HL-60/S4 (cell line): ENCODE measurements around the gene SEZ6L.

Experiments used
- in situ Hi-C: fragments of 300-500 bp; cut with MboI; formaldehyde crosslinking; loops from 2 replicates; pipeline ENCODE4 v1.14.3; 2022; ENCODE audit warnings: low sequenced_read_pairs

Gene SEZ6L

DNA sequence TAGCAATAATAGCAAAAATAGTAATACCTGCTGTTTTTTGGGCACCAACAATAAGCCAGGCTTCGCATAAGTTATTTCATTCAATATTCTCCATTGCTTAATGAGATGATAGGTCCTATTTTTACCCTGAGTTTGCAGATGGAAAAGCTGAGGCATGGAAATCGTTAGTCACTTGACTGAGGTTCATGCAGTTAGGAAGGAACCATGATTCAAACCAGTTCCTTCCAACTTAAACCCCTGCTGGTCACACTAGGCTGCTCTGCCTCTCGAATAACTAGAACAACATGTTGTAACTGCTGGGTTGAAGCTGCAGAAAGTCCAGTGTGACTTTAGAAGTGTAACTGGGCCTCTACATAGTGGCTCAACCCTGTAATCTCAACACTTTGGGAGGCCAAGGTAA lies 69.3 kb downstream of the SEZ6L start:
- in situ Hi-C loops: no loop called here

DNA sequence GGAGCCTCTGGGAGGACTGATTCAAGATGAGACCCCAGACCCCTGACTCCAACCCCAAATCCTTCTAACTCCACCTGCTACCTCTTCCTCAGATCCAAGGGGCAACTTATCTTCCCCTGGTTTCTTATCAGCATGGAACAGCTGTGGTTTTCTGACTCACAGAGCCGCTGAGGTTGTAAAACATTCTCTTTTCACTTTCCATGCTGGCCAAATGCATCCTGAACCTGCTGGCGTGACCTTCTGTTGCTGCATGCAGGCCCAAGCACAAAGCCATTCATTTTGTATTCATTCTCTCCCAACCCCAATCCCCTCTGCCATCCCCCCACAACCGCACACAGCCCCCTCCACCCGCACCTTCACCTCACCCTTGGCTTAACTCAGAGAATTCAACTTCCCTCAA lies 70.3 kb downstream of the SEZ6L start:
- in situ Hi-C loops: no loop called here

DNA sequence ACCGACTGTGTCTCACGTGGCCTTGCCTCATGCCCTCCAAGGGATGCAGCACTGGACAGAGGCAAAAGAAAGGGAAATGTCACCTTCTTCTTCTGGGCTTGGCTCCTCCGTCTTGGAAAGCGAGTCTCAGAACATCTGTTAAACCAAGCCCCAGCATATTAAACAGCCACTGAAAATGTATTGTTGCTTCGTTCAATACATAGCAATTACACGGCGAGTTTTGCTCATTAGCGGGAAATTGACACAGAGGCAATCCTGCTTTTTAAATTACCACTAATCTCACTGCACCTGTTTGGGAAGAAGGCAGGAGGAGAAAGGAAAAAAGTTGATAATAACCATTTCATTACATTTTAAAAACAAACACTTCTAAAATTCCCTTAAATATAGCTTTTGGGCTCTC lies 72.1 kb downstream of the SEZ6L start:
- in situ Hi-C loops: no loop called here

DNA sequence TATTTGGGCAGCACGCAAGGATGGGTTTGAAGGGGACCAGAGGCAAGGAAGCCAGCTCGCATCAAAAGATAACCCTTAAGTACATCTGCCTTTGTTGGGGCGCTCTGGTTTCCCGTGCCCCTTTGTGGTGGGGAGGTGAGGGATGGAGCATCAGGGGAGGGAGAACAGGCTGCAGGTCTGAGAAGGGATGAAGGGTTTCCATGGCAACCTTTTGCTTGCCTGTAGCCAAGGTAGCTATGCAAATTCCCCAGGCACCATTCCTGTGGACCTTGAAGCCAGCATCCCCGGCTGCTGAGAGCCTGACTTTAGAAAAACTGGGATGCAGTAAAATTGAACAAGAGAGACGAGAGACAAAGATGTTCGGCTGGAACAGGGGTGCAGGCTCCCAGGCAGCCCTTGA lies 75.7 kb downstream of the SEZ6L start:
- in situ Hi-C loops: no loop called here

DNA sequence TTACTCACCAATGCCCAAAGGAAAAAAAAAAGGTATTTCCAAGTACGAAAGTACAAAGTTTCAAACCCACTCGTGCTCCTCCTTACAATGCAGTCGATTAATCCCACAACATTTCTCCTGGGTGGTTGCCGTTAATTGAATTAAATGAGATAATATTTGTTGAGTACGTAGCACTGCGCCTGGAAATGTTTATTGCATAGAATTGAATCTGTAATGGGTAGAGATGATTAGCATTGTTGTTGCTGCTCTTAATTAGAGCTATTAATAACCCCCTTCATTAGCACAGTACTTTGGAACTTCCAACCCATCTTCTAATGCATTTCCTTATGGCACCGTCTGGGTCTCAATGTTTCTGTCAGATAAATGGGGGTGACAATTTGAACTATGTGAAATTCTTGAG lies 77.3 kb downstream of the SEZ6L start:
- in situ Hi-C loops: no loop called here

DNA sequence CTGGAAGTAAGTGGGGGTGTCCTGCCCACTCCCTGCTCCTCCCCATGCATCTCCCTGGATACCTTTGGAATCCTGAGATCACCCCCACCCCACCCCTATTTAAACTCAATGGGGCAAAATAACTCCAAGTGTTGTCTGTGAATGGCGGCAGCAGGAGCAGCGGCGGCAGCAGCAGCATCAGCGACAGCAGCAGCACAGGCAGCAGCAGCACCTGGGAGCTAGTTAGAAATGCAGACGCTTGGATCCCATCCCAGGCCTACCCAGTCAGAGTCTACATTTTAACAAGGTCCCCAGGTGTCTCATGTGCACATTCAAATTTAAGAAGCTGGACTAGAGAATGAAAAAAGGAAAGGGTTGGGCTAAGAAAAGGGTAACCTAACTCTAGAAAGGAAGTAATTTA lies 82.6 kb downstream of the SEZ6L start:
- in situ Hi-C loops: no loop called here

DNA sequence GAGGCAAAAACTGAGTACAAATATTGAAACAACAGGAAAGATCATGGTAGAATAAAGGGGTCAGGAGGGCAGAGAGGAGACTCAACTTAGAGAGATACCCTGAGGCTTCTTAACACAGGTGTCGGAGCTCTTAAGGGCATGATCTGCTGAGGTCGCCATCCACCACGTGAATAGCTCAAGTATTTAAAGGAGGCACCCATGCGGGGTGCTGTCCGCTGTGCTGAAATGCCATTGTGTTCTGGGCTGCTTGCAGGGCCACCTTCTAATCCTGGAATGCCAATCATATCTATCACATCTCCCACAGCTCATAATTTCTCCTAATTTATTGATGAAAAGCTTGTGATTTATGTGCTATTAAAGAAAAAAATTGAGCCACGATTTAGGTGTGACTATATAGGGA lies 90.2 kb downstream of the SEZ6L start:
- in situ Hi-C loops: no loop called here

DNA sequence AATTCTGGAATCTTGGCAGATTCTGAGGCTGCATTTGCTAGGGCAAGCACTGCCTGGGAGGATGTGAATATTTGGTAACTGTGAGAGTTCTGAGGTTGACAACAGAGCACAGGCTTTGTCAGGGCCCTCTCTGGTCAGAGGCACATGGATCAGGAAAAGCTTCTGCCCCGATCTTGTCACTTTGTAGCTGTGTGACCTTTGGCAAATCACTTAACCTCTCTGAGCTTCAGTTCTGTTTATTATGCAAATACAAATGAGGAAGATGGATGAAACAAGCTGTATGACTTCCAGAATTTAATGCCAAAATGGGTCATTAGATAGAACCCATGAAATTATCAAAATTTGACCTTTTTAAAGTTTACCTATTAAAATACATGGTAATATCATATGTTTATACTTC lies 94.9 kb downstream of the SEZ6L start:
- in situ Hi-C loops: no loop called here

DNA sequence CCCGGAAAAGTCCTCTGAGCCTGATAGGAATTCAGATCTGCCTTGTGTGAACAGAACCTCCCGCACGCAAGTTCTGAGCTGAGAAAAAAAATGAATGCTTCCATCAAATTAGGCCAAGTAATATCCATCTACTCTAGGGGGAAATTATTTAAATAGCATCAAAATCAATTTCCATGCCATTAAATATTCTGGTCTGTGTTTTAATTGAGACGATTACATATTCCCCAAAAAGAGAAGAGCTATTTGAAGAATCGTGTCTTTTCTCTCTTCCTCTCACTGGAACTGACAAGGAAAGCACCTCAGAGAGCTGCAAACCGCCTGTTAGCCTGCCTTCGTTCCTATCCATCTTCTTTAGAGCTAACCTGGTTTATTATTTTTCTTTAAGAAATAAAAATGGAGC lies 96.0 kb downstream of the SEZ6L start:
- in situ Hi-C loops: no loop called here

DNA sequence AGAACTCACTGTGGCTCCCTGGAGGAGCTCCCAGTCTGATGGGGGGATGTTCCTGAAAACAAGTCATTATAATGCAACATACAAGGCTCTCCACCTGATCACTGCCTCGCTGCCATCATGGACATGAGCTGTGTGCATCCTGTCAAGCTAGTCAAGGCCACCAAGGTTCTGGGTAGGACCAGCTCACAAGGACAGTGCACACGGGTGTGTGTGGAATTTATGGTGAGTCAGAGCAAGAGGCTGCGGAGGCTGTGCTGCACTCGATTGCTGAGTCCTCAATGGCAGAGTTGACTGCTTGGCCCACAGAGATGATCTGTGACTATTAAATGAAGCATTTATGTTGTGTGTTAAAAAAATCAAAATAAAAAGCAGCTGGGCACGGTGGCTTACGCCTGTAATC lies 96.6 kb downstream of the SEZ6L start:
- in situ Hi-C loops: no loop called here

DNA sequence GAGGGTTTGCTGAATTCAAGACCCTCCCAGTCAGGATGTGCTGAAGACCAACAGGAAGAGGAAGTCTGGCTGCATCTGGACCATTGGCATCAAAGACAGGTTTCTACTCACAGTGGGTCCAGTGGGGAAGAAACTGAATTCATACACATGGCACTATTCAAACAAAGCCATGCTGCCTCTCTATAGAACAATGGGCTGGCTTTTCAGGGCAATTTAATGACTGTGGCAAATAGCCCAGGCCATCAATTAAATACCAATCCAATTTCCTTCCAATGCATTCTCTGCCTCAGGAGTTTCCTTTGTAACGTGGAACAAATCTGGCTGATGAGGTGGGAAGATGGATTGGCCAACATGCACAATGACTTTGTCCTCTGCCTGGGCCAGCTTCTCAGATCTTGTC lies 98.6 kb downstream of the SEZ6L start:
- in situ Hi-C loops: no loop called here

DNA sequence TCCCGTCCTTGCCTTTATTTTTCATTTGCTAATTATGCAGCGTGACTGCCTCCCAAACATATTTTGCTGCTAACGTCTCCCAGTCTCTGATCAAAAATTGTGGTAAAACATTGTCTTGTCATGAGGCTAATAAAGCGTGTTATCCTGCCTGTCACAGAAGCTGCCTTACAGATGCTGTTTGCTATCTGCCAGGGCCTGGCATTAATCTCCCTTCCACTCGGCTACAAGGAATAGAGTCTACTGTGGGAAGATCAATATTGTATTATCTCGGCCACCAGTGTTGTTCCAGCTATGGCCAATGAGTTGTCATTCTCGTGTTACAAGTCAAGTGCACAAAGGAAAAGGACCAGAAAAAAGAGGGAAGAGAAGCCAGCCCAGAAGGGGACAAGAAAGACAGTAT lies 100.3 kb downstream of the SEZ6L start:
- in situ Hi-C loops: no loop called here

DNA sequence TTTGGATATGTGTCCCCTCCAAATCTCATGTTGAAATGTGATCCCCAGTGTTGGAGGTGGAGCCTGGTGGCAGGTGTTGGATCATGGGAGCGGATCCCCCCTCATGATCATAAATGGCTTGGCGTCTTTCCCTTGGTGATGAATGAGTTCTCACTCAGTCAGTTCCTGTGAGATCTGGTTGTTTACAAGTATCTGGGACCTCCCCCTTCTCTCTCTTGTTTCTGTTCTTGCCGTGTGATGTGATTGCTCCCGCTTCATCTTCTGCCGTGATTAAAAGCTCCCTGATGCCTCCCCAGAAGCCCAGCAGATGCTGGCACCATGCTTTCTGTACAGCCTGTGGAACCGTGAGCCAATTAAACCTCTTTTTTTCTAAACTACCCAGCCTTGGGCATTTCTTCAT lies 102.2 kb downstream of the SEZ6L start:
- in situ Hi-C loops: no loop called here

DNA sequence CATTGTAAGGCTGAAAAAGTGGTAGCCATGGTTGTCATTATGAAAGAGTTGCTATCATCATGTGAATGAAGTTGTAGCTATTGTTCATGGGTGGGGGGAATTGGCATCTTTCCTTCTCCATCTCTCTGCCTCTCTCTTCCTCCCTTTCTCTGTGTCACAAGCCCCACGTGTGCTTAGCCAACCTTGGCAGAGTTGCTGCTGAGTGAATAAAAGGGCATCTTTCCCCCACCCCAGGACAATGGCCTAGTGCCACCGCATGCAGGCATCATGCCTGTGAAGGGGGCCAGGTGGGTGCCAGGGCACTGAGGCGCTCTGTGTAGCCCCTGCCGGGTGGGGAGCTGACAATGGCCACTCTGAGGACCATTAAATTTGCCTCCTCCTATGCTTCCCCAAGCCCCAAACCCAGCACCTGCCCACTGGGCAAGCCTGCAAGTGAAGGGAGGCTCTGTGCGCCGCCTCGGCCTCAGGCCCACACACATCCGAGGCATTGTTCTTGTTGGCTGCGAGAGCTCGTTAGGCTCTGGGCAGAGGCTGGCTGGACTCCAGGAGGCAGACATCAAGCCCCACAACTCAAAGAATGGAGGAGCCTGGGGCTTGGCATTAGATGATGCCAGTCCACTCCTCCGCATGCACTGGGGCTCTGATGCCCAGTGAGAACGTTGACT lies 103.9 kb downstream of the SEZ6L start:
- in situ Hi-C loops: no loop called here

DNA sequence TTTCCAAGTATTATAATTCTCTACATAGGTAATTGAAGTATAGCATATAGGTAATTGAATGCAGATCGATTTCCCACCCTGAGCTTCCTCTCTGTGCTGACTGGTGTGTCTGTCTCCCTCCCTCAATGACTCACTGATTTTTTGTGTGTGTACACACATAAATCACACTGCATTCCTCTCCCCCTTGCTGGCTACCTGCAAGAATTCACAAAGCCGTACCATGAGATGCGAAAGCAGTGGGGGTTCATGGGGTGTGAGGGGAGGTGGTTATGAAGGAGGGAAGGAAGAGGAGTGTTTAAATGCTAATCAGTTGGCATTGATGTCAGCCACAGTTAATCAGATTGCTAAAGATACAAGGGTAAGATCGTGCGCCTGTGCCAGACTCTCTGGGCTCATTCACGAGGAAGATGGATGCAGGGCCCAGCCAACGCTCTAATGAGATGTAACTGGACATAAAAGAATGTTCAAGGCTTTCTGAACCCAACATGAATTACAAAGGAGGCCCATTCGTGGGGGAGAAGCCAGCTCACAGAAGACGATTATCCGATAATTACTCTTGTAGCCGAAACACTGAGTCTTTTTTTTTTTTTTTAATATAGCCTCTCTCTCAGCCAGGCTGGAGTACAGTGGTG lies 107.4 kb downstream of the SEZ6L start:
- in situ Hi-C loops: no loop called here

DNA sequence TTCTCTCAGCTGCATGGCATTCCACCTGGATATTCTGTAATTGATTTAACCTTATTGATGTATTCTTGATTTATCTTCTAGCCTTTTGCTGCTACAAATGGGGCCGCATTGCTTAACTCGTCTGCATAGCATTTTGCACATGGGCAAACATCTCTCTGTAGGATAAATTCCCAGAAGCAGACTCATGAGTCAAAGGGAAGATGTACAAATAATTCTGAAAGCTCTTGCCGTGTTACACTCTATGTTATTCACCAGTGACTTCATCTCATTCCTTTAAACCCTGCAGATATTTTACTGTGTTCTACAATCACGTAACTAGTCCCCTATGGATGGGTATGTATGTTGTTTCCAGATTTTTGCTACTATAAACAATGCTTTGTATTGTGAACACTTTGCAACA lies 112.7 kb downstream of the SEZ6L start:
- in situ Hi-C loops: no loop called here

DNA sequence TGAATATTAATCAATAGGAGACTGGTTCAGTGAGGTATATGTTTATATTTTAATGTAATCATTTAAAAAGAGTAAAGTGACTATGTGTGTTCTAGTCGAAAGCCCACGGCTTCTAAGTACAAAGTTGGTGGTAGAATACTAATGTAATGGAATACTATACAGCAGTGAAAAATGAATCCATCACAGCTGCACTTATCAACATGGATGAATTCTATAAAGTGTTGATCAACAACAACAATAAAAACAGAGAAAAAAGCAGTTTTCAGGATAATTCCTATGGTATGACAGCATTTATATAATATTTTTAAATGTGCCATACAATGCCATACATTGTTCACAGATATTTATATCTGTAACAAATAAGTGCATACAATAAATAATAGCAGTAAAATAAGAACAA lies 114.1 kb downstream of the SEZ6L start:
- in situ Hi-C loops: no loop called here

DNA sequence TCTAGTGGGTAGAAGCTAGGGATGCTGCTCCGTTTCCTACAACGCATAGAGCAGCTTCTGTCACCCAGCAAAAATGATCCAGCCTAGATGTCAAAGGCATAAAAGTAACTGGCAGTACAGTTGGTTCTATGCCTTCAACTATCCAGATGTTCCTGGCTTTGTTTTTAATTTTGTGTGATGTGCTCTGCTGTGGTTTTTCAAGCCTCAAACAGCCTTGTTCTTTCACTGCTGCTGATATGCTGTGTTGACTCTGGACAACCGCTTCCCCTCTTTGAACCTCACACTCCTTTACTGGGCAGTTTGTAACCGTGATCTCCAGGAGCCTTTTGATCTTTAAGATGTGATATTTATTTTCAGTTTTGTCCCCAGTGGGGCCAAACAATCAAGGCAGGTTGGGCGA lies 116.4 kb downstream of the SEZ6L start:
- in situ Hi-C loops: no loop called here

DNA sequence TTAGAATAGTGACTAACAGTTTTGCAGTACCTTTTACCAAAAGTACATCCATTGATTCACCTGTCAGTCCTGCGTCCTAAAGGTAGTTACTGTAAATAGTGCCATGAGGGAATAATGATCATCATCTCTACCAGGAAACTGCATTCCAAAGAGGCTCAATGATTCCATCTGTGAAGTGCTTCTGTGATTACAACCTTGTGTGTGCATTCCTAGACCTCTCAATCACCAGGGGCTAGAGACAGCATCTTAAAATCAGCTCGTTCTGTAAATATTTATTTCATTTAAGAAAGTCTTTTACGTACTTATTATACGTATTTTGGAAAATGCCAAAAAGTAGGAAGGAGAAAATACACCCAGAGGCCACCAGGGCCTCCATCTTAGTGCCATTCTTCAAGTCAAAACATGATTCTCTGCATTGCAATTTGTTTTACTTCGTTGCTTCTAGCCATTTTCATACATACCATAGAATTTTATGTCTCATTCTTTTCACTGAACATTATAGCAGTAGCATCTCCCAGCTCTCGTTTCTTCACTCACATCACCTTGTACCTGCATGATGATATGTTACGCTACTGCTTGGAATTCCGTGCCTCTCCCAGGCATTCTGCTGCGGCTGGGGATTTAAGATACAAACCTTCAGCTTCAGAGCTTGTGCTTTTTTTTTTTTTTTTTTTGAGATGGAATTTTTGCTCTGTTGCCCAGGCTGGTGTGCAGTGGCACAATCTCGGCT lies 117.0 kb downstream of the SEZ6L start:
- in situ Hi-C loops: no loop called here

DNA sequence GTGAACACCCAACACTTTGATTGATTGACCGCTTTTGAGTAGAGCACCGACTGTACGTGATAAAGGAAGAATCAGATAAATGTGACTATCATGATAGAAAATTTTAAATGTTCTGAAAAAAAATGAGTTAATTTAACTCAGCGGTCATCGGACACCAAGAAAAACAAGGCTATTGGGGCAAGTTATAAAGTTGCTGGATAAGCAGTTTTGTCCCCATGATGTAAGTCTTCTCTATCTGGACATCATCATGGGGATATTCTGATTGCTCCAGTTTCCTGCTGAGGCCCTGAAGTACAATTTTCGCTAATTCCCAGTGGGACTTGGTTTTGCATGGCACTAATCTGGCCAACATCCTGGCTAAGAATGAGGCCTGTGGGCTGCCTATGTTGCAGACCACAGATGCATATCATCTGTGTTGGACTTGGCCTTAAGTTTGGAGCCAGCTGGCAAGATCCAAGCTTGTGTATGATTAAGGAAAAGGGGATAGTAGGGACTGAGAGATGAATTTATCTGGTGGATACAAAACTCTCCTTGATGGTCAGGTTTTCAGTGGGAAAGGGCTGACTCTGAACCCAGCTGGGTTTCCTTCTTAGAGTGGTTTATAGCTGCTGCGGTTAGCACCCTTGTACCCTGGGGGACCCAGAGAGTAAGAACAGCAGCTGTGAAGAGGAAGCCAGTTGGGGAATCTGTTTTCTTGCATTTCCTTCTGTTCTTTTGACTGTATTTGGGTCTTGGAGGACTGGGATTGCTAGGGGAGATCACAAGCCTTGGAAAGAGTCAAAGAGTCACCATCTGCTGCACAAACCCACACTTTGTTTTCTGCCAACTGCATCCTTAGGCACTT lies 118.3 kb downstream of the SEZ6L start:
- in situ Hi-C loops: no loop called here

DNA sequence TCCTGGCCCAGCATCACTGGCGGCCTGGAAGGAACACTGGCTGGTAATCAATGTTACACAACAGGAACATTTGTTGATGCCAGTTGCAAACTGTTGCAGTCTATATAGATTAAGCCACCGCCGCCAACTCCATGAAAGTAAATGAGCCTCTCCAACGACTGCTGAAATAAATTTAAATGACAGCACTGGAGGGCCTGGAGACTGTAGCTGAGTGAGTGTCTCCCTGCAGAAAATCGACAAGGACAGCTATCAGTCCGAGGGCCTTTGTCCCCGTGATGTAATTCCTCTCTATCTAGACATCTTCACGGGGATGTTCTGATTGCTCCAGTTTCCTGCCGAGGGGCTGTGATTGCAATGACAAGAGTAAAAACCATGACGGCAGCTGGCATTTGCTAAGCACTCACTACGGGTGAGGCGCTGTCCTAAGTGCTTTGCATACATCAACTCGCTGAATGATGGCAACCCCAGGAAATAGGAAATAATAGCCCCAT lies 120.4 kb downstream of the SEZ6L start:
- in situ Hi-C loops: no loop called here
